ENCODE results near the gene POLR2E. TPM values are rescaled to one million over a fixed set of nuclear protein-coding genes. Genes with fewer than 3 reads are reported as not detected.

Gene POLR2E
- total and polyA plus RNA-seq, 9 of the 15 experiments (the other 6 are each of a cell fraction or from before 2014, with no cell fraction given) = 3.4 to 413 (median 244) TPM

DNA sequence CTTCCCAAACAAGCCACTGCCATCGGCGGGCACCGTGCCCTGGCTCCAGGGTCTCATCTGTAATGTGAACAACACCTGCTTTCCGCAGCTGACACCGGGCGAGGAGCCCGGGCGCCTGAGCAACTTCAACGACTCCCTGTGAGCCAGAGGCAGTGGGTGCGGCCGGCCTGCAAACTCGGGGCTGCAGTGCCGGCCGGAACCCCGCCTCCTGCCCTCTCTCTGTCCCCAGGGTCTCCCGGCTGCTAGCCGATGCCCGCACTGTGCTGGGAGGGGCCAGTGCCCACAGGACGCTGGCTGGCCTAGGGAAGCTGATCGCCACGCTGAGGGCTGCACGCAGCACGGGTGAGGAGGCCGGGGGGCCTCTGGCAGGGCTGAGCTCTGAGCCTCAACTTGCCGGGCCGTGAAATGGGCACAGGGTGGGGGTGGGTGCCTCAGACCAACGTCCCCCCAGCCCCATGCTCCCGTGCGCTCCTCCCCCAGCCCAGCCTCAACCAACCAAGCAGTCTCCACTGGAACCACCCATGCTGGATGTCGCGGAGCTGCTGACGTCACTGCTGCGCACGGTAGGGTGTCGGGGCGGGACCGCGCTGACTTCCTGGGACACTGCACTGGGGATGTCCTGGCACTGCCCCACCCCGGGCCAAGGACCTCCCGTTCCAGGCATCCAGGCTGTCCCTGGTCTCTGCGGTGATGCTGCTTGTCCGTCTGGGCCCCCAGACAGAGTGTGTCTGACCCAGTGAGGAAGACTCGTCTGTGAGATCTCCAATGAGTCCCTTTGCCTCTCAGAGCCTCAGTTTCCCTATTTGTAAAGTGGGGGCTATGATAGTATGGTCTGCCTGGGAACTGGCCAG, 53.1 kb downstream of the POLR2E start (continued):
- TF ChIP-seq NFXL1 (CRISPR knock-in tag; IDR thresholded peaks at IDR 0.05) (no peak), ZC3H11A (IDR thresholded peaks at IDR 0.05; ENCODE audit: low read depth, low read length) (0 out of 2 replicates have a peak, but pooled peaks have one; percentile 17), PHF8 (IDR thresholded peaks at IDR 0.05; ENCODE audit: borderline replicate concordance, low read length) (peak; percentile 51; the same call in 1 of the 2 replicates), HMGN3 (IDR thresholded peaks at IDR 0.05; ENCODE audit: borderline replicate concordance, extremely low read depth, insufficient read length, low read depth, low read length) (peak; percentile 82), HDAC2 (IDR thresholded peaks at IDR 0.05) (peak; percentile 89; the same call in 1 of the 2 replicates), HDGF (IDR thresholded peaks at IDR 0.05) (no peak), RFX5 (IDR thresholded peaks at IDR 0.05; ENCODE audit: low read depth, low read length) (no peak)
- TF ChIP-seq, protein P1, sequence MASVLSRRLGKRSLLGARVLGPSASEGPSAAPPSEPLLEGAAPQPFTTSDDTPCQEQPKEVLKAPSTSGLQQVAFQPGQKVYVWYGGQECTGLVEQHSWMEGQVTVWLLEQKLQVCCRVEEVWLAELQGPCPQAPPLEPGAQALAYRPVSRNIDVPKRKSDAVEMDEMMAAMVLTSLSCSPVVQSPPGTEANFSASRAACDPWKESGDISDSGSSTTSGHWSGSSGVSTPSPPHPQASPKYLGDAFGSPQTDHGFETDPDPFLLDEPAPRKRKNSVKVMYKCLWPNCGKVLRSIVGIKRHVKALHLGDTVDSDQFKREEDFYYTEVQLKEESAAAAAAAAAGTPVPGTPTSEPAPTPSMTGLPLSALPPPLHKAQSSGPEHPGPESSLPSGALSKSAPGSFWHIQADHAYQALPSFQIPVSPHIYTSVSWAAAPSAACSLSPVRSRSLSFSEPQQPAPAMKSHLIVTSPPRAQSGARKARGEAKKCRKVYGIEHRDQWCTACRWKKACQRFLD (CRISPR knock-in tag; IDR thresholded peaks at IDR 0.05) = no peak
- TF ChIP-seq, protein P2, sequence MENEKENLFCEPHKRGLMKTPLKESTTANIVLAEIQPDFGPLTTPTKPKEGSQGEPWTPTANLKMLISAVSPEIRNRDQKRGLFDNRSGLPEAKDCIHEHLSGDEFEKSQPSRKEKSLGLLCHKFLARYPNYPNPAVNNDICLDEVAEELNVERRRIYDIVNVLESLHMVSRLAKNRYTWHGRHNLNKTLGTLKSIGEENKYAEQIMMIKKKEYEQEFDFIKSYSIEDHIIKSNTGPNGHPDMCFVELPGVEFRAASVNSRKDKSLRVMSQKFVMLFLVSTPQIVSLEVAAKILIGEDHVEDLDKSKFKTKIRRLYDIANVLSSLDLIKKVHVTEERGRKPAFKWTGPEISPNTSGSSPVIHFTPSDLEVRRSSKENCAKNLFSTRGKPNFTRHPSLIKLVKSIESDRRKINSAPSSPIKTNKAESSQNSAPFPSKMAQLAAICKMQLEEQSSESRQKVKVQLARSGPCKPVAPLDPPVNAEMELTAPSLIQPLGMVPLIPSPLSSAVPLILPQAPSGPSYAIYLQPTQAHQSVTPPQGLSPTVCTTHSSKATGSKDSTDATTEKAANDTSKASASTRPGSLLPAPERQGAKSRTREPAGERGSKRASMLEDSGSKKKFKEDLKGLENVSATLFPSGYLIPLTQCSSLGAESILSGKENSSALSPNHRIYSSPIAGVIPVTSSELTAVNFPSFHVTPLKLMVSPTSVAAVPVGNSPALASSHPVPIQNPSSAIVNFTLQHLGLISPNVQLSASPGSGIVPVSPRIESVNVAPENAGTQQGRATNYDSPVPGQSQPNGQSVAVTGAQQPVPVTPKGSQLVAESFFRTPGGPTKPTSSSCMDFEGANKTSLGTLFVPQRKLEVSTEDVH (IDR thresholded peaks at IDR 0.05; ENCODE audit: low read depth, partially characterized antibody) = peak; percentile 57
- TF ChIP-seq, protein P3, sequence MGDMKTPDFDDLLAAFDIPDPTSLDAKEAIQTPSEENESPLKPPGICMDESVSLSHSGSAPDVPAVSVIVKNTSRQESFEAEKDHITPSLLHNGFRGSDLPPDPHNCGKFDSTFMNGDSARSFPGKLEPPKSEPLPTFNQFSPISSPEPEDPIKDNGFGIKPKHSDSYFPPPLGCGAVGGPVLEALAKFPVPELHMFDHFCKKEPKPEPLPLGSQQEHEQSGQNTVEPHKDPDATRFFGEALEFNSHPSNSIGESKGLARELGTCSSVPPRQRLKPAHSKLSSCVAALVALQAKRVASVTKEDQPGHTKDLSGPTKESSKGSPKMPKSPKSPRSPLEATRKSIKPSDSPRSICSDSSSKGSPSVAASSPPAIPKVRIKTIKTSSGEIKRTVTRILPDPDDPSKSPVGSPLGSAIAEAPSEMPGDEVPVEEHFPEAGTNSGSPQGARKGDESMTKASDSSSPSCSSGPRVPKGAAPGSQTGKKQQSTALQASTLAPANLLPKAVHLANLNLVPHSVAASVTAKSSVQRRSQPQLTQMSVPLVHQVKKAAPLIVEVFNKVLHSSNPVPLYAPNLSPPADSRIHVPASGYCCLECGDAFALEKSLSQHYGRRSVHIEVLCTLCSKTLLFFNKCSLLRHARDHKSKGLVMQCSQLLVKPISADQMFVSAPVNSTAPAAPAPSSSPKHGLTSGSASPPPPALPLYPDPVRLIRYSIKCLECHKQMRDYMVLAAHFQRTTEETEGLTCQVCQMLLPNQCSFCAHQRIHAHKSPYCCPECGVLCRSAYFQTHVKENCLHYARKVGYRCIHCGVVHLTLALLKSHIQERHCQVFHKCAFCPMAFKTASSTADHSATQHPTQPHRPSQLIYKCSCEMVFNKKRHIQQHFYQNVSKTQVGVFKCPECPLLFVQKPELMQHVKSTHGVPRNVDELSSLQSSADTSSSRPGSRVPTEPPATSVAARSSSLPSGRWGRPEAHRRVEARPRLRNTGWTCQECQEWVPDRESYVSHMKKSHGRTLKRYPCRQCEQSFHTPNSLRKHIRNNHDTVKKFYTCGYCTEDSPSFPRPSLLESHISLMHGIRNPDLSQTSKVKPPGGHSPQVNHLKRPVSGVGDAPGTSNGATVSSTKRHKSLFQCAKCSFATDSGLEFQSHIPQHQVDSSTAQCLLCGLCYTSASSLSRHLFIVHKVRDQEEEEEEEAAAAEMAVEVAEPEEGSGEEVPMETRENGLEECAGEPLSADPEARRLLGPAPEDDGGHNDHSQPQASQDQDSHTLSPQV (IDR thresholded peaks at IDR 0.05) = no peak
- TF ChIP-seq, protein P4, sequence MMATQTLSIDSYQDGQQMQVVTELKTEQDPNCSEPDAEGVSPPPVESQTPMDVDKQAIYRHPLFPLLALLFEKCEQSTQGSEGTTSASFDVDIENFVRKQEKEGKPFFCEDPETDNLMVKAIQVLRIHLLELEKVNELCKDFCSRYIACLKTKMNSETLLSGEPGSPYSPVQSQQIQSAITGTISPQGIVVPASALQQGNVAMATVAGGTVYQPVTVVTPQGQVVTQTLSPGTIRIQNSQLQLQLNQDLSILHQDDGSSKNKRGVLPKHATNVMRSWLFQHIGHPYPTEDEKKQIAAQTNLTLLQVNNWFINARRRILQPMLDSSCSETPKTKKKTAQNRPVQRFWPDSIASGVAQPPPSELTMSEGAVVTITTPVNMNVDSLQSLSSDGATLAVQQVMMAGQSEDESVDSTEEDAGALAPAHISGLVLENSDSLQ (IDR thresholded peaks at IDR 0.05) = no peak; the same call in 1 of the 2 replicates
- TF ChIP-seq, protein P5, sequence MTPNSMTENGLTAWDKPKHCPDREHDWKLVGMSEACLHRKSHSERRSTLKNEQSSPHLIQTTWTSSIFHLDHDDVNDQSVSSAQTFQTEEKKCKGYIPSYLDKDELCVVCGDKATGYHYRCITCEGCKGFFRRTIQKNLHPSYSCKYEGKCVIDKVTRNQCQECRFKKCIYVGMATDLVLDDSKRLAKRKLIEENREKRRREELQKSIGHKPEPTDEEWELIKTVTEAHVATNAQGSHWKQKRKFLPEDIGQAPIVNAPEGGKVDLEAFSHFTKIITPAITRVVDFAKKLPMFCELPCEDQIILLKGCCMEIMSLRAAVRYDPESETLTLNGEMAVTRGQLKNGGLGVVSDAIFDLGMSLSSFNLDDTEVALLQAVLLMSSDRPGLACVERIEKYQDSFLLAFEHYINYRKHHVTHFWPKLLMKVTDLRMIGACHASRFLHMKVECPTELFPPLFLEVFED (CRISPR knock-in tag; conservative IDR thresholded peaks at IDR 0.05) = no peak

Measured in K562 (cell line).